T-helper 22 cell (primary cell): ENCODE measurements around the gene CYB561.

Experiments
- DNase-seq: peaks from one replicate; pipeline ENCODE4 v3.0.0-alpha.2; 2020; ENCODE audit warnings: low read depth

CYB561 gene

DNA sequence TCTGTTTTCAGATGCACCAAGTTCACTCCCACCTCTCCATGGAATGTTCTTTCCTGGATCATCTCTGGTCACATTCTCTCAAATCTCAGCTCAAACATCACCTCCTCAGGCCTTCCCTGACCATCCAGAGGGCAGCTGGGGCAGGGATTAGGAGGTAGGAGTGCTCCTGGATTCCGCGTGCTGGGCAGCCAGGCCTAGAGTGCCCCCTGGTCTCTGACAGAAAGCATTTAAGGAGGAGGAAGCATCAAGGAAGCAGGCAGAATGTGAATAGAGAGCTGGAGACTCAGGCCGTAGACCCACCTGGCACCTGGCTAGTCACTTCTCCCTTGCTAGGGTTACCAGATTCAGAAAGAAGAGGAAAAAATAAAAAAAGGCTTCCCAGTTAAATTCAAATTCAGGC is 2.5 kb upstream of the CYB561 start:
- no peak for DNase-seq

DNA sequence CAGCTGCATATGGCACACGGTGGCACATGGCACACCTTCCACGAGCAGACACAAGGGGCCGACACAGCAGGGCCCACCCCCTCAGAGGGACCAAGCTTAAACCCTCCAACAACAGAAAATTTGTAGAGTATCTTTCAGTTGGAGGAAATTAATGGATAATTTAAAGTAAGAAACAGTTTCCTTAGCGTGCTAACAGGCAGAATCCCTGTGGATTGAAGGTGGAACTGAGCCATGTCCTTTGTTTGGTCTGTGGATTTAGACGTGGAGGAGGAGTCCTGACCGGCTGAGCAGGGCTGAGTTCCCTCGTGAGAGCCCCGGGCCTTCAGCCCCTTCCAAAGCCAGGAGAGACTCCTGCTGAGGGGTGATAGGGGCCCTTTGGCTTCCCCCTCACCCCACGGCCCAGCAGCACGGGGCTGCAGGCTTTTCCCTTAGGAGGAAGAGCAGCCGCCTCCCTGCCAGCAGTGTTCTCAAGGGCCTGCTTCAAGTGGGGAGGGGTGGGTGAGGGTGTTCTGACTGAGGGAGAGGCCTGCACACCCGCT is 1.4 kb upstream of the CYB561 start:
- no peak for DNase-seq

DNA sequence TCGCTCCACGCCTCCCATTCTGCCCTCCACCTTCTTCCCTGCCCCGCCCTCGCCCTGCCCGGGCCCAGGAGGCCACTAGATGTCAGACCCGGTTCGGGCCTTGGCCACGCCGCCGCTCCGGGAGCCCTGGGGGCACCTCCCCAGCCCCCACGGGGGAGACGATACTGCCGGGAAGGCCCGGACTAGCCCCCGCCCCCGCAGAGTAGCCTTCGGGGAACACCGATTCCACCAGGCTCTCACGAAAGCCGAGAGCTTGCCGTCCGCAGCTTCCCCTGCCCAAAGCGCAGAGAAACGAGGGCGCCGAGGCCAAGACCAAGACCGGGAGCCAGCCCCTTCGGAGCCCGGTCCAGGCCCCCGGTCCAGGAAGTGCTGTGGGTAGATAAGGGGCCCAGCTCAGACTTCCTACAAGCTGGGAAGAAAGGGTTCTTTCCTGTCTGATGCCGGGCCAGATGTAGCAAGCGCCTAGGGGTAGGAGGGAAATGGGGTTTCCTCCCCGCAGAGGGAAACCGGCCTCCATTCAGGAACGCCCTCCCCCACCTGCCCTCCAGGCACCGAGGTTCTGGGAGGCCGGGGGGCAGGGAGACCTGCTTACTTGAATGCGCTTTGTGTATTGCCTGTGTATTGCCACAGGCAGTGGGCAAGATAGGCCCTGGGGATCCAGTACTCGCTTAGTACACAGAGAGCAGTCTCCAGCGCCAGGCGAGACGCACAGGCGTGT is 806 bp upstream of the CYB561 start:
- peak; percentile 56 for DNase-seq

DNA sequence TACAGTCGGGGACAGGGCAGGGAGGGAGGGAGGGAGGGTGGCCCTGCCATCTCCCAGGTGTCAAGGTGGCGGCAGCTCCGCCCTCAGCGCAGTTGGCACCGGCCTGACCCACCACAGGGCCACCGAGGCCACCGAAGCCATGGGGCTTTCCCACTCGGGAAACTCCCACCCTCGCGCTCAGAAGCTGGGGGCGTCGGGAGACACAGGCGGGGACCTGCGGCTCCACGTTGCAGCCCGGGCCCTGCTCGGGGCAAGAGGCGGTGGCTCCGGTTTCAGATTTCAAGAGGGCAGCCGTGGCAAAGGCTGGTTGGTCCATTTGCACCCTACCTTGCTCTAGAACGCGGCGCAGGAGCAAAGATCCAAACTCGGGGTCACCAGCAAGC is 544 bp downstream of the CYB561 start:
- DNase-seq, result peak; percentile 75

DNA sequence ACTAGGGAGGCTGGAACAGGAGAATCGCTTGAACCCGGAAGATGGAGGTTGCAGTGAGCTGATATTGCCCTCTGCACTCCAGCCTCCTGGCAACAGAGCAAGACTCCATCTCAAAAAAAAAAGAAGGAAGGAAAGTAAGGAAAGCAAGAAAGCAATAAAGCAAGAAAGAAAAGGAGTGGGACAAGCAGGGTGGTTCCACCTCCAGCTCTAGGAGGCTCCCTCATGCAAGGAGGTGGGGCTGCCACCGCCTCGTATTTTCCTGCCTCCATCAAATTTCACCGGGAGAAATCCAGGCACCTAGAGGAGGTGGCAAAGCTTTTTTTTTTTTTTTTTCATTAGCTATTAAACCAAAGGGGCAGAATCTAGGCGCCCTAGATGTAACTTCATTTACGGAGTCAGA is 1.0 kb downstream of the CYB561 start:
- no peak for DNase-seq

DNA sequence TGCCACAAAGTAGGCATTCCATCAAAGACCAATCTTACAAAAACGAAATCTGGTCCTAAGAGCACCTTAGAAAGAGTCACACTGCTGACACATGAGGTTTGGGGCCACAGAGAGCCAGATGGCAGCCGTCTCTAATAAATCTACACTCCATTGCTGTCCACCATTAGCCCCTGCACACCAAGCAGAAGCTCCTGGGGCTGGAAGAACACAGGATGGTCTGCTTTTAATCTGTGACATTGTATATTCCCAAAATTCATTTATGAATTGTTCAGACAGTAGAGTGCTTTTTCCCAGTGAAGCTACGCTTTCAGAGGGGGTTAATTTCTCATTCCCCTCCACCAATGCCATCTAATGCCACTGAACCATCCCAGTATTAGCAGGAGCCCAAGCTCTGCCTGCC is 1.6 kb downstream of the CYB561 start:
- DNase-seq, result no peak

DNA sequence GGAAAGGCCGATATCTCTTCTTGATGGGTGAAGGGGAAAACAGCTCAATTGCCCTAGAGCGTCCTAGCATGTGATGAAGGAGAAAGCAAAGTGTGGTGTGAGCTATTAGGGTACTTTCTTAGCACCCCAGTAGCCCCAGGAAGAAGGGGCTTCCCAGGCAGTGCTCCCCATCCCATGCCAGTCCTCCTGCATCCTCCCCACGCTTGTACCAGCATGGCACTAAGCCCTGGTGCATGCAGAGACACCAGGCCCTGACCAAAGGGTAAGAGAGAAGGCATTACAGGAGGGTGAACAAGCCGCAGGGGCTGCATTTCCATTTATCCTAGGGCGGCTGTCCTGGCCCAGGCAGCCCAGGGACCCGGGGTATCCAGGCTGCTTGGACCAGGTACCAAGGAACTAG is 3.1 kb downstream of the CYB561 start:
- no peak for DNase-seq

DNA sequence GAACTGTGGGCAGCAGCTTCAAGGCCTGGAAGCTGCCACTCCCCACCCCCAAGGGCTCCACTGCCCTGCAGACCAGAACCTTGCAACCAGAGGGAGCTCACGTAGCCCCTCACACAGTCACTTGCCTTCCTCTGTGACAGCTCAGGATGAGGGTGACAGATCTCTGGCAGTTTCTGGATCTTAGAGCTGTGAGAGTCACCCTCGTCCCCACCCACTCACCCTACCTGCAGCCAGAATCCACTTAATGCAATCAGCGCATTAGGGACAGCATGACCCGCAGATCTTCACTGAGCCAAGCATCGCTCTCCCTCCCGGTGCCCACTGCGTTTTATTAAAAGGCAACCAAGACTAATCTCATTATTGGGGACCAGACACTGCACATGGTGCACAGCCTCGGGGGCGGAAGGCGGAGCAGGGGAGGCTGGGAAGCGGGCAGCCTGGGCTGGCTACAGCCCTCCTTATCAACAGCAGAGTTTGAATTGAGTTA is 3.5 kb downstream of the CYB561 start:
- DNase-seq, result no peak

DNA sequence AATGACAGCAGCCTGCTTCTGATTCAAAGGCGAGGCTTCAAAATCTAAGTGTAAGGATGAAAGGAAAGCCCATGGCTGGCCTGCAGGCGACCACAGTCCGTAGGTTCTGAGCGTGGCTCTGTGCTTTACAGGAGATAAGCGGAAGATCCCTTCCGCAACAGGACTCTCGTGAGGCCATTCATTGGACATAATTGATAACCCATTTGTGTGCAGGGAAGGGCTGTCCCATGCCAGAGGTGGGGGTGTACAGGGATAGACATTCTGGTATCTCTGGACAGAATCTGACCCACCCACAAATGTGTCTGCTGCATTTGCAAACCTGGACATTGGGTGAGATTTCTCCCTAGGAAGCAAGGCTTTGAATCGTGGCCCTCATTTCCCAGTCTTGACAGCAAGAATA is 4.0 kb downstream of the CYB561 start:
- DNase-seq, result no peak

DNA sequence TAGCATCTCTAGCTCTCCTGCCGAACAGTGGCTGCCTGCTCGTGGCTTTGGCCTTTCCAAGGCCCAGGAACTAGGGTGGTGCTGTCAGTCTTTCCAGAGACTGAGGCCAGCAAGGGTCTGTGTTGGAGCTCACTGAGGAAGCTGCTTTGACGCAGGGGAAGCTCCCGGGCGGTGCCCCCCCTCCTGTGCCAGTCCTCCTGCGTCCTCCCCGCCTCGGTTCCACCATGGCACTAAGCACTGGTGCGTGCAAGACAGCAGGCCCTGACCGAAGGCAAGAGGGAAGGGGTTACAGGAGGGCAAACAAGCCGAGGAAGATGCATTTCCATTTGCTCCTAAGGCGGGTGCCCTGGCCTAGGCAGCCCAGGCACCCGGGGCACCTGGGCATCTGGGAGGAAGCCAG is 4.5 kb downstream of the CYB561 start:
- DNase-seq, result no peak

DNA sequence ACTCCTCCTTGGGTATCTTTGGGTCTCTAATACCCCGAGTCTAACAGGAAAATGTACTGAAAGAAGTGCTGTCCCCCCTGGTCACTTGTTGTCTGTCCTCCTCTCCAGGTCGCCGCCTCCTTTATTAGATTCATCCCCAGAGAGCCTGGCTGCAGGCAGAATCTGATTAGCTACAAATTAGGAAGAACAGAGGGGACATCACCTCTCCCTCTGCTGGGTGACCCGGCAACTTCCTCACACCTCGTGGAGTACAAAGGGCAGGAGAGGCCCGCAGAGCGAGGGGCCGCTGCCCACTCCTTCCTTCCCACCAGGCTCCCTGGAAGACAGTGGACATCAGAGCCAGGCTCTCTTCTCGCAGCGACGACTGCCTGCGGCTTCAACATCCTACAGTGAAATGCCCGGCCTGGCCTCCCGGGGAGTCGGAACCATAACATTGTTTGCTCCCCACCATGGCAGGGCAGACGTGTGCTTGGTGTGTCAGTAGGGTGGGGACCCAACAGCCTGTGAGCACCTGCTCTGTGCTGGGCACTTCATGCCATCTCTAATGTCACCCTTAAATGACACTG is 5.3 kb downstream of the CYB561 start:
- no peak for DNase-seq

DNA sequence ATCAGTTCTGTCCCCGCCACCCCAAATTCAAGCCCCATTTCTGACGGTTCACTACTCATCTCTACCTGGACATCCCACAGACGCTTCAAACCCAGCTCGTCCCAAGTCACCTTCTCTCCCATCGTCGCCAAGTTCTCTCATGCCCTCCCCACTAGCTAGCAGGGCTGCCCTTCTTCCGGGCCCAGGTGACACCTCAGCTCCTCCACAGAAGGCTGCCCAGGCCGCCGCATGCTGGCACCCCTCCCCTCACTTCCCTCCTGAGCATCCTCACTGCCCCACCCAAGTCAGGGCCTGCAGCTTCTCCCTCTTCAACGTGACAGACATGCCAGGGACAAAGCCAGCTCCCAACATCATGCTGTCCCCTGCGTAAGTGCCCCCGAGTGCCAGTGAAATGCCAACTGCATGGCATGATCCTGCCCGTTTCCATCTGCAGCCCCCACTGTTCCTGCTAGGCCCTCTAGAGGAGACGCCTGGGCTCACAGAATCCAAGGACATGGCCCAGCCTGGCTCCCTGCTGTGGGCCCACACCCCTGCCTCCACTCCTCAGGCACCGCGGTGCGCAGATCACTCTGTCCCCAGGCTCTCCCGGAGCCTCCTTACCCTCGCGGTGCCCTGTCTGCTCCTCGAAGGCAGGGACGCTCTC is 5.9 kb downstream of the CYB561 start:
- DNase-seq, result no peak

DNA sequence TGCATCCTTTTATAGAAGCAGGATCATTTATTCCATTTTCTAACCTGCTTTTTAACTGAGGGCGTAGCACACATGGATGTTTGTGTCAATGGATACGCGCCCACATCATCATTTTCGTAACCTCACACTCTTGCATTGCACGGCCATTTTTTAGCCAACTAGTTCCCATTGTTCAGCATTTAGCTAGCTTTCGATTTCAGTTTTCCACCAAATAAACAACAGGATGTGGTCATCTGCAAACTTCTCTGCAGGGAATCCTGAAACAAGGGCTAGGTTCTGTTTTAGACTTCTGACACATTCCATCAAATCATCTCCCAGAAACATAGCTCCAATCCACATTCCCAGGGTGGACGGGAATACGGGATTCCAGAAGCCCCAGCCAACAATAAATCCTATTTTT is 6.4 kb downstream of the CYB561 start:
- no peak for DNase-seq

DNA sequence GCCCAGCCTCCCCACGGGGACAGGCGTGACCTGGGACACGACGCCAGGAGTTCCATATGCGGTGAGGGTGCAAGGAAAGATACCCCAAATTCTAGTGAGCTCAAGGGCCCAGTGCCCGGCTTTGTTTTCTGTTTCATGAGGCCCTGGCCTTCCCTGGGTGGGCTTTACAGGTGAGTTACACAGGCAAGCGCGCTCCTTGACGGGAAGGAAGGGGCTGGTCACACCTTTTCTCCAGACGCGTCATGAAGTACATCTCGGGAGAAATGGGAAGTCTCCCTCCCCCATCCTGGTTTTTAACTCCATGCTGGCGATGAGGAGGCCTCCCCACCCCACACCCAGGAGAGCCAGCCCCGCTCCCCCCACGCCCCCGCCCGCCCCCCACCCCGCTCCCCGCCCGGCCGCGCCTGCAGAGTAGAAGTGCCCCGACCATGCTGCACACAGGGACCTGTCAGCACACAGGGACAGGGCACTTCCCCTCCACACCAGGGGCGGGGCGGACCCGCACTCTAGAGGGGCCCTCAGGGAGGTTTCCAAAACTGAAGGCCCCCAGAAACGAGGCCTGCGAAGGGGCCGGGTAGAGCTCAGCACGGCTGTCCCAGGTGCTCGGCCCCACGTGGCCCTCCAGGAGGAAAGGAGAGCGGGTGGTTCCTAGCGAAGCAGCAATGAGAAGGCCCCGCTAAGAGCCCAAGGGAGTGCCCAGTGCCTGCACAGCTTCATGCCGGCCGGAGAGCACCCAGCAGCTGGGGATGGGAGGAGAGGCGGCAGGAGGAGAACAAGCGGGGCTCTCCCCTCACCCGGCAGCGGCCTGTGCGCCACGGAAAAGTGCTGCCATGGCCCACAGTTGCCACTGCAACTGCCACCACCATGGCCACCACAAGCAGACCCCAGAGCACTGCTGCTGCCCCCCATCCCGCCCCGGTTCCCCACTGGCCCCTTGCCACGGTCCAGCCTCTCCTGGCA is 7.7 kb downstream of the CYB561 start:
- no peak for DNase-seq

DNA sequence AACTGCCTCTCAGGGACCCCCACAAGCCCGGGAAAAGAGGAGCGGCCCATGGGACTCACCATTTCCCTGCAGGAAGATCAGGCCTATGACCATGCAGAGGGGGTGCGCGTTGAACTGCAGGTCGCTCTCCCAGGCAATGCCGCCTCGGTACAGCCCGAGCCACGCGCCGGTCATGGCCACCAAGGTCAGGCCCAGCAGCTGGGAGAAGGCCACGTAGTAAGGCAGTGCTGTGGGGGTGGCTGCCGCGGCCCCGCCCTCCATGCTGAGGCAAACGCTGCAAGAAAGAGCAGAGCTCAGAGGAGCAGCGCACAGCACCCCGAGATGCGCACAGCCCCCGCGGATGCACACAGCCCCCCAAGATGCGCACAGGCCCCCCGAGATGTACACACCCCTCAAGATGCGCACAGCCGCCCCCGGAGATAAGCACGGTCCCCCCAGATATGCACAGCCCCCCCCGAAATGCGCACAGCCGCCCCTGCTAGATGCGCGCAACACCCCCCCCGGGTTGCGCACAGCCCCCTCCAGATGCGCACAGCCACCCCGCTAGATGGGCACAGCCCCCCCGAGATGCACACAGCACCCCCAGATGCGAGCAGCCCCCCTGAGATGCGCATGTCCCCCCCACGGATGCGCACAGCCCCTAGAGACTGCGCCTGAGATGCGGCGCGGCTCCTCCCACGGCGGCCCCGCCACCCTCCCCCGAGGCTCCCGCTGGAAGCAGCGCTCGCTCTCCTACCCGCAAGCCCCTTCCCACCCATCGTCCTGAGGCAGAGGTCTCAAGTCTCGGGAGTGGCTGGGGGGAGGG is 8.6 kb downstream of the CYB561 start:
- DNase-seq, result no peak

DNA sequence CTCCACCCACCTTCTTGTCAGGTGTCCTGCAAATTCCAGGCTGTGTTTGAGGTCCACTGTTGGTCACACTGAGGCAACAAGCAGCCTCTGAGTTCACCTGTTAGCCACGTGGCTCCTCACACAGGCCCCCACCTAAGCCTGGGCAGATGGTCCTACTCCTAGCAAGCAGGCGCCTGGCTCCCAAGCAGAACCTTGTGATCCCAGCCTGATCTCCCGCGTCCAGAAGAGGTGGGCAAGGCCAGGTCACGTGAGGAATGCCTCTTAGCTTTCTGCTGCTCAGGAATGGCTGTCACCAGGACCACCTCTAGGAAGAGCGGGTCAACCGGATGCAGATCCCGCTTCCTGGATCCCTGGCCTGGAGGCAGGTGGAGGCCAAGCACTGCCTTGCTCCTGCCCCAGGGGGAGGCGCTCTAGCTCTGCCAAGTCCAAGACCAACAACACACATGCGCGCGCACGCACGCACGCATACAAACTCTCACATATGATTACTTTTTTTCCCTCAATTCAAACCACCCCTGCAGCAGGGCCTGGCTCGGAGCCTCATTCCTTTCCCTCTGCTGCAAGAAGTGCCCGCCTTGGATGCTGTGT is 9.5 kb downstream of the CYB561 start:
- DNase-seq, result no peak

DNA sequence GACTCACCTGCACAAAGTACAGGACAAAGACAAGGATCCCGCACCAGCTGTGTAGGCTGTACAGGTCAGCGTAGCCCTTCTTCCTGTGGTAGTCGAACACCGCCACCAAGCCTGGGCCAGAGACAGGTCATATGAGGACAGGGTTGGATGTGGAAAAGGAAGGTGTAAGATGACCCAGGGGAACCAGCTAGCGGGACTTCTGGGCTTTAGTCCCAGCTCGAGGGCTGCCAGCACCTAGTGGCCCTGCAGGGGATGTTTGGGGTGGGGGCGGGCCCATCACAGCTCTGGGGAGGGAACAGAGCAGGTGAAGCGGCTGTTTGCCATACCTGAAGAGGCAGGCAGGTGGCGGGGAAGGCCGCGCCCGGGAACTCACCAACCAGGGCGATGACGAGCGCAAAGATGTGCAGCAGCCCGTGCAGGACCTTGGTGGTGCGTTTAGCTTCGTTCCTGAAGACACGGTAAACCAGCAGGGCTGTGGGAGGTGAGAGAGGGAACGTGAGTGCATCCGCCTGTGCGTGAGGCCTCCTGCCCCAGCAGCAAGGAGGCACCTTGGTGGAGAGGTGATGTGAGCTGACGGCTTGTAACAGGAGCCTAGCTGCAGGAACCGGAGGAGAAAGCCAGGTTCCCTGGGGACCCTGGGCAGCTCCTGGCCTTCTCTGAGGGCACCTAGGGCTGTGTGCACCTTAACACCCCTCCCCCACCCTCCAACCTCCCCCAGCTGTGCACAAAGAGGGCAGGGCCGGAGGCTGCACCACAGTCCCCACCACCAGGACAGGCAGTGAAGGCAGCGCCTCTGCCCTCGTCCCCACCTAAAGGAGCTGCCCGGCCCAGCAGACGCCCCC is 10.2 kb downstream of the CYB561 start:
- DNase-seq, result no peak

DNA sequence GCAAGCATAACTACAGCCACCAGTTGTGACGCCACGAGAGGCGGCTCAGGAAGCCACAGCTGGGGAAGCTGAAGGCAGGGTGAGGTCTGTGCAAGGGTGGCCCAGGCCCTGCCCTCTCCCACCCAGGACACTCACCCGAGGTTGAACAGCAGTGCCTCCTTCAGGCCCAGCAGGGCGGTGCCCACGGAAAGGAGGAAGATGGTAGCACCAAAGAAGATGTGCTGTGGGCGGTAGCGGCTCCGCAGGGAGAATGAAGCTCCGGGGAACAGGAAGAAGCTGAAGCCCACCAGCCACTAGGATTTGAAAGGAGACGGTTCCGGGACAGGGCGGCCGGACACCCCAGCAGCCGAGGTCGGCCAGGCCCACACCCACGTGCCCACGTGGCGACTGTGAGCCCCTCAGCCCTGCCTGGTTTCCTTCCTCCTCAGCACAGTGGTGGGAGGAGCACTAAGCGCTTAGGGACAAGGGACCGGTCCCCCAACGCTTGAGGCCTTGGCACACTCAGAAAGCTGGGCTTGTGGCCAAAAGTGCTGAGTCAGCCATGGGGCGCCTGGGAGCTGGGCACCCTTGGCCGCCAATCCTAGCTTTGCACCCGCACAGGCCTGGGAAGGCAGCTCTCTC is 11.0 kb downstream of the CYB561 start:
- peak; percentile 36 for DNase-seq

DNA sequence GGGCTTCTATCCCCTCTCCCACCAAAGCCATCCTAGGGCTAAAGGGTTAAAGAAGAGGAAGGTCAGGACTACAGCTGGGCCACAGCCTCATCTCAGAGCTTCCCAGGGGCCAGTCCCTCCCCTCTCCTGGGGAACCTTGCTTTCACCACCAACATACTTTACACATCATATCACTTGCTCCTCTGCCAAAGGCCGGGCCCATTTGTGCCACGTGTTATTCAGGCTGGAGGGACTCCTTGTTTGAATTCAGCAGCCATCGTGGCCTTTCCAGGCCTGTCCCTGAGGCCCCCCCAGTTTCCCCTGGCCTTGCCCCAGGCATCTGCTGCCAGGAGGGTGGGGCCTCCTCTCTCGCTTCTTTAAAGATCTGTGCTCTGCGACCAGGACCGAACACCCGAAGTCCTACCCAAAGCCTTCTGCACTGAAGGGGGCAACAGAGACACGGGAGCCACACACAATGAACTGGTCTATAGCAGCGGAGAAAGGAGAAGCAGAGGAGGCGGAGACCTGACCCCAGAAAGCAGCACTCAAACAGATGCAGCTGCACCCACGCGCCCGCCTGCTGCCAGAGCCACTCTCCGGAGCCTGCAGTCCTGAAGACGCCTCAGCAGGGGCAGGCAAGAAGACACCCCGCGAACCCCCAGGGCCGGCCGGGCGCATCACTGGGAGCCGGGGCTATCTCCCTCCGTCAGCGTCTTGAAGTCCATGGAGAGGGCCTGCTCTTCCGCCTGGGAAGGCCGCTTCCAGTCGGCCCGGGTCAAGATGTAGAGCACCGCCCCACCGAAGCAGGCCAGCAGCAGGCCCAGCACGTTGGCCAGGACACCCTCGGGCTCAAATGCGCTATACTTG is 12.1 kb downstream of the CYB561 start:
- no peak for DNase-seq
